ENCODE results near the gene CGNL1.

- TF ChIP-seq SMC3 (IDR thresholded peaks at IDR 0.05; ENCODE audit: low read depth, low read length) (no peak), CTCF (IDR thresholded peaks at IDR 0.05) (no peak), EZH2phosphoT487 (IDR thresholded peaks at IDR 0.05; ENCODE audit: borderline replicate concordance, low read depth) (no peak), POLR2AphosphoS5 (IDR thresholded peaks at IDR 0.05; ENCODE audit: low read depth, low read length) (no peak), EP300 (IDR thresholded peaks at IDR 0.05; ENCODE audit: borderline replicate concordance in 1 of 2, low read depth in 1 of 2, low read length in 1 of 2) (no peak), PBX3 (IDR thresholded peaks at IDR 0.05) (no peak)
Measured at GRCh38 chr15:57443486-57443885, 67.2 kb downstream of the CGNL1 start.
